ENCODE measurements around the gene COPS2.
"Not testable (repeated sequence)": the region's sequence is repeated elsewhere in the genome, so short reads cannot be mapped to it uniquely, and the experiment has no call there.

COPS2 gene

DNA sequence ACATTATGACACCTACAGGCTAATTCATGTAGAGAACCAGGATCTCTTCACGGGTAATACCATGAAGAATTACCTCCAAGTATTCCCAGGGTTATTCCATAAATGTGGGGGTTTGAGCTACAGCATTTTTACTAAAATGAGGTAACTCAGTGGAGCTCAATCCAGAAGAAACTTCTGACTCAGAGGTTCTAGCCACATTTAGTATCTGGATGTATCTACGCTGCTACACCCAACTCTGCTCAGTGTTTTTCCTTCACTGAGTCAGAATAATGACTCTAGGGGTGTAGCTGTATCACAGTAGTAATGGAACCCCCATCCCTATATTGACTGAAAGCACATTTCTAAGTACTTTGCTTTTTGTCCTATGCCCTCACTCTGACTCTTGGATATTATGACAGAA is 52.4 kb downstream of the COPS2 start:
- no peak for DNase-seq

DNA sequence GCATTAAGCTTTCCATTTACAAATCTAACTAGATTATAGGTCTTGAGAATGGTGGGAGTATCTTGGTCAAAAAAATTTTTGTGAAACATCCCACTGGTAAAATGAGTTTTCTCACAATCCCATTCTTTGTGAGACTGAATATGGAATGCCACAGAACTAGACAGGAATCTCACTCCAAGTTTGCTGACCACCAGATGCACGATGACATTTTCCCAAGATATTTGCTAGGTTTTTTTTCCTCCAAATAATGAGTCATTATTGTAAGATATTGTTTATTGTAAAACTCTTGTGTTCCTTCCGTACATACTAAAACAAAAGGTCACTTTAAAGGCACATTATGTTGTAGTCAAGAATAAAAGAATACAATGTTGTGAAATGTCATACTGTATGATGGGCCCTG is 53.9 kb downstream of the COPS2 start:
- DNase-seq, result no peak

DNA sequence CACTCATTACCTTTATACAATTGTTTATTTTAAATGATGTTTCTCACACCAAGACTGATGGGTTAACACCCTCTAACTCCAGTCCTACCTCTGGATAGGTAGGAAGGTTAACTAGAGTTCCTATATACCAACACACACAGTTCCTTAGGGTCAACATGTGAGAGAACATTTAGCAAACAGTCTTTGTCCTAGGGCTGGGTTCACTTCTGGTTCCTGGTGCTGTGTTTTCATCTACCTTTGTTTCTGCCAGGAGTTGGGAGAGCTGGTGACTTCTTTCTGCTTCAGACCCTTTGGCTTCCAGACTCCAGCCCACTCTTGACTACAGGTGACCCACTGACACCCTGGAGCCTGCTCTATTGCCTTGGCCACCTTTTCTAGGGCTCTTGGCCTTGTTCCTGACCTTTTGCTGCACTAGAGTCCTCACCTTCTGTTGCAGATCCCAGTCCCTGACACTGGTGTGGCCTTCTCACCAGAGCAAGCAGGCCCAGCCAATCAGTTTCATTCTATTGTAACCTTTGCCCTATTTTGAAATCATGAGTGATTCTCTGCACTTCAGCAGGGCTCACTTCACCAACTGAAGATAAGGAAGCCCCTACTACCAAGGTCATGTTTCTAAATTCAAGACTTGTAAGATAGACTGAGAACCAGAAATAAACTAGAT is 59.2 kb downstream of the COPS2 start:
- no peak for DNase-seq

DNA sequence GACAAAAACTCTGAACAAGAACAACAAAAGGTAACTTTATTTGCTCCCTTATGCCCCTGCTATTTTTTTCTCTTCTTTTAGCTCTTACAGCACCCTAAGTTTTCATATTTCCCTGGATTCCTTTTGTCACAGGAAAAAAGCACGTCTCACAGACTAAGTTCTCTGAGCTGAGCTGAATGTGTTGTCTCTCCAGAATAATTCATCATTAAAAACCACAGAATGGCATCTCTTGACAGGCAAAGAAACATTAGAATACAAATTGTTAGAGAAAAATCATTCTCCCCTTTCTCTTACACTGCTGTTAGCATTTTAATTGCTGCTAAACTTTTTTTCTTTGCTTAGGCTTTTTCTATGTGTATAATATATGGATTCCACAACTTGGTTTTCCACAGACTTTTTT is 60.5 kb downstream of the COPS2 start:
- DNase-seq, result no peak

DNA sequence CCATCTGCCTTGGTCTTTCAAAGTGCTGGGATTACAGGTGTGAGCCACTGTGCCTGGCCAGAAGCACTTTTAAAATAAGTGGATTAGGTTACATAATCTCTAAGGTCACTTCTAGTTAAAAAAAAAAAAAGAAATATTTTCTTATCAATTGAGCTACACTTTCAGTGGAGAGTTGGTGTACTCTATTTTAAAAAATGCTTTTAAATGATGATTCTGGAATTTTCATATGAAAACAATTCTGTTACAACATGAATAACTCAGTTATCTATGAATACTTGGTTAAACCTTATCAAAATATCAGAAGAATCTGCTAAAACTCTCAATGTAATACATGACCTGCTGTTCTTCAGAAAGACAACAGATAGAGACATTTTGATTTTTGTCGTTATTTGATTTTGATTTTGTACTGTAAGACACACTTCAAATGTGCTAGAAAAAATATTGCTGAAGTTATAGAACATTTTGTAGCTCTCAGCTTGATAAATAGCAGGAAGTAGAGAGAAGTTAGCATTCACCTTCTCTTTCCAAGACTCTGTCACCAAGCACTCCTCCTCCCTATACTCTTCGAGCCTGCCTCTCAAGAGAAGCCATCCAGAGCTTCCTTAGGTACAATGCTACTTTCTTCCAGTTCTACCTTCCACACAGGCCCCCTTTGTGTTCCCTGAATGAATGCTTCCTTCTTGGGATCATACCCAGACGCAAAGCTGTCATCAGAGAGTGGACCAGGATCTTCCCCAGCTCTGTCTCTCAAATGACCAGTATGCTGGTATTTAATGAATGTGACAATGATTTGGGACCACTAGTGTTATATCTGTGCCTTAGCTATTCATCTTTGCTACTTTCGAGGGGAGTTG is 61.9 kb downstream of the COPS2 start:
- DNase-seq, result no peak

DNA sequence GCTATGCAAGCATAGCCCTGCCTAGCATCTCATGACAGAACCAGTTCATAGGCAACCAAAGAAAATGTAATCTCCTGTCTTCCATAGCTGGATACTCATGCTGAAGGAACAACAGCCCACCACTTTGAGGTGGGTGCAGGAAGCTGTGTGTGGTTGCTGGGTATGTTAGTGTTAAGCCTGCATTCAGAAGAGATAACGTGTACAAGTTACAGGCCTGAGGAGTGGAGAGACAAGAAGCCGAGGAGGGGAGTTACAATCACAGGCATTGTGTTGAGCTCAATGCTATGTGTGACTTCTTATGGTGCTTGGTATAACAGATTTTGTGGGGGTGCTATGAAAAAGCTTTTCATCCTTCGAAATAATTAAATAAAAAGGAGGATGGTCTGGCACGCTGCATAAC is 66.4 kb downstream of the COPS2 start:
- DNase-seq, result peak in 3 of 14 donors; percentile 13 to 41 (median 23)

DNA sequence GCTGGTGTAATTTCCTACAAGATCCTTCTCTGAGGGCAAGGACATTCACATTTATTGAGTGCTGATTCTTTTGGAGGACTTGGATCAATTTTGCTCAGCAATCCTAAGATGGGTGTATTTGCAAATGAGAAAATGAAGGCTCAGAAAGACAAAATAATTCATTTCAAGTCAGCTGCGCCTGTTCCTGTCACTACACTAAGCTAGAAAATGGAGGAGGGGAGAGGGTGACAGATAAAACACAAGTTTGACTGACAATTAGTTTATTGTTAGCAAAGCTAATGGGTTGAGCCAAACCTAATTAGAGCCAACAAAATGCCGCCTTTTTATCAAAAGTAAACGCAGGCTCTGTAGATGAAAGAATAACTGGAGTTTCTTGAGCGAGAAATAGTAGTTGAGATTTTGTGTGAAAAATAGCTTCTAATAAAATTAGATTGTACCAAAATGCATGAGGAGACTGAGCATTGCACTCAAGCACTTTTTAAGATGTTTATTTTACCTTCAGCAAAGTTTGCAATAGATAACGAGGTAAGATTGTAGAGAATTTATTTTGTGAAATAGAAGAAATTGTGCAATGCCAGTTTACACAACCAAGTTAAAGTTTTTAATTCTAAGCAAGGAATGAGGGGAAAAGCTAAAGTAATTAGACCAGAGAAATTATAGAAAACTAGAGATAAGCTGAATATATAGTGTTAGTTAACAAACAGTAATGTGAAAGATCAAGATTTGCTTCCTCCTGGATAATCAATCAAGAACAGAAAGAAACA is 69.5 kb downstream of the COPS2 start:
- DNase-seq, result peak in 2 of 14 donors; percentile 6 to 51

DNA sequence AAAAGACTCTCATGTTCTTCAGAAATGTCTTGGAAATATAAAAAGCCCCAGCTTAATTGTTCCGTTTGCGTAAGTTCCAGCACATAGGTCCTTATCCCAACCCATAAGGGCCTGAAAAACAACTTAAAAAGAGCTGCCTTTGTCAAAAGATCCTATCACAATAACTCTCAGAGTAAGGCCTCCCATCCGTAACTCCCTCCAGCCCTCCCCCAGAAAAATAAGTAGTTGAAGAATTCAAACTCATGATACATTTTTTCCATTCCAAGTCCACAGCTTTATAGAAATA is 71.2 kb downstream of the COPS2 start:
- no peak for DNase-seq

DNA sequence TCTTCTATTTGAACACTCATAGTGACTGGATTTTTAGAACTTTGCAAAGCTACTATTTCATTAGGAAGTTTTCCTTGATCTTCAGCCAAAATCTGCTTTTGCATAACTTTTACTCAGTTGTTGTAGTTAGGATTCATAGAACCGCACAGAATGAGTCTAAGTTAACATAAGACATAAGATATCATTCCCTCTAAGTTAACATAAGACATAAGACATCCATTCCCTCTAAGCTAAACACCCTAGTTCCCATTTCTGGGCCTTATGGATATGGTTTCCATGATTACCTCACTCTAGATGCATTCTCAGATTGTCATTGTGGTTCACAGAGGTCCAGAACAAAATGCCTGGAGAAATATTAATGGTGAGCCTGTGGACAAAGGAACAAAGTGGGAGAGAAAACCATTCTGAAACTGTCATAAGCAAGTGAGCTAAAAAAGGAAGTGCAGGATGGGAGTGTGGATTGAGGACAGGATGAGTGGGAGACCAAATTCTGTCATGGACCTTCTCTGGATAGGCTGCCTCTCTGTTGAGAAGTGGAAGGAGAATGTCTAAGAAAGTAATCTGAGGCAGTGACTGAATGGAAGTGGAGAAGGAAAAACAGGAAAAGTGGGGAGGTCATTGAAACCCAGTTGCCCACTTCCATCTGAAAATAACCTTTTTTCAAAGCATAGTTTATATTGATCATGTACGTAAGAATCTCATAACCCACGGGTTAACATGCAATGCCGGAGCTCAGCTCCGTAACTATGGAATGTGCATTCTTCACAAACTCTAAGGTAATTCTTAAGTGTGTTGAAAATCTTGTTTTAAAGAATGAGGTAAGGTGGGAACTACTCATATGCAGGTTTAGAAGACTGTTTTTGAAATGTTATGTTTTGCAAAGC is 71.8 kb downstream of the COPS2 start:
- no peak for DNase-seq

DNA sequence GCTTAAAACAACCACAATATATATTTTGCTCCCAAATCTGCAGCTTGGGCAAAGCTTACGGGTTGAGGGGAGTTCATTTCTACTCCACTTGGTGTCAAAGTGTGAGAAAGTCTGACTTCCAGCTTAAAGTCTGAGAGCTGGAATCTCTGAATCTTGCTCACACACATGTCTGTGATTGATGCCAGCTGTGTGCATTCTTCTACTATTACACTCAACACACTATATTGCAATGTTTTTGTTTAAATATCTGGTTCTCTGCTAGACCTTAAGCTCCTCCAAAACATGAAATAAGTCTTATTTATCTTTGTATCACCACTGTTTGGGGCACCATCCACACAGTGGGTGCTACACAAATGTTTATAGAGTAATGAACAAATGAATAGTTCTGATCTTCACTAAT is 72.4 kb downstream of the COPS2 start:
- no peak for DNase-seq

DNA sequence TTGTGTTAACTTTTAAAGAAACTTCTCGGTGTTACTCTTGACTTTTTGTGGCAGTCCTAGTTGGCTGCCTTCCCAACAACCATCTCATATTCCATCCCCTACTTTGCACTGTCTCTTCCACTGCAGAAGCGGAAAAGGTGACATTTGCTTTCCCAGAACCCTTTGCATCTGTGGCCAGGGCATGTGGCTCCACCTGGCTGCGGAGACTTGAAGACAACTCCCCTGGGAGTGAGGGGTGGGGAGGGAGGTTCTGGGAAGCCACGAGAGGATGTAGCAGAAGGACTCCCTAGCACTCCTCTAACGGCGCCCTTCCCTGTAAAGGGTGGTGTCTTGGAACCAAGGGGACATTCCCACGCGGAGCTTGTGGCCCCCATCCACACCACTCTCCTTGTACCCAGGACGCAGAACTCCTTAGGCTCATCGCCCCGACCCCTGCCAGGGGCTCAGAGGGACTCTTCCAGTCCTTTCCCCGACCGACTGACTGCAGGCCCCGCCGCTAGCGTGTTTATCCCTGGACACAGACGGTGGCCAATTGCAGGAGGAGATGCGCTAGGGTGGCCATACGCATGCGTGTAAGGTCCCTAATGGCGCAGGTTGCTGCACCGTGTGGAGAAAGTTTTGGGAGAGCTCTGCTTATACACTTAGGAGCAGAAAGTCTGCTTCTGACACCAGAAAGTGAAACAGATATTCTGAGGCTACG is 75.9 kb downstream of the COPS2 start:
- no peak for DNase-seq

DNA sequence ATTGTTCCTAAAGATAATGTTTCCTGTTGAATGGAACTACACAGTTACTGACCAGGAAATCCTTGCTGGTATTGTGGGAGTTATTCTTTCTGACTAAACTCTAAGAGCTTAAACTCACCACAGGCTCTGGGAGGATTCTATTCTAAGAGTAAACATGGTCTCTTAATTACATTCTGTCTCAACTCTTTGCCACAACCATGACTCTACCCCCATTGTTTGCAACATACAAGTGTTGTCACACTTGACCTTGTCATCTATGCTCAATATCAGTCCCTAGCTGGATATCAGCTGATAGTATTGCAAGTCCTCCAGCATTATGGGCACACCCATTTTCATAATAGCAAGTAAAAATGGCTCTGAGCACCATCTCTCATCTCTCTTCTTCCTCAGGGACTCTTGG is 79.5 kb downstream of the COPS2 start:
- DNase-seq, result no peak

DNA sequence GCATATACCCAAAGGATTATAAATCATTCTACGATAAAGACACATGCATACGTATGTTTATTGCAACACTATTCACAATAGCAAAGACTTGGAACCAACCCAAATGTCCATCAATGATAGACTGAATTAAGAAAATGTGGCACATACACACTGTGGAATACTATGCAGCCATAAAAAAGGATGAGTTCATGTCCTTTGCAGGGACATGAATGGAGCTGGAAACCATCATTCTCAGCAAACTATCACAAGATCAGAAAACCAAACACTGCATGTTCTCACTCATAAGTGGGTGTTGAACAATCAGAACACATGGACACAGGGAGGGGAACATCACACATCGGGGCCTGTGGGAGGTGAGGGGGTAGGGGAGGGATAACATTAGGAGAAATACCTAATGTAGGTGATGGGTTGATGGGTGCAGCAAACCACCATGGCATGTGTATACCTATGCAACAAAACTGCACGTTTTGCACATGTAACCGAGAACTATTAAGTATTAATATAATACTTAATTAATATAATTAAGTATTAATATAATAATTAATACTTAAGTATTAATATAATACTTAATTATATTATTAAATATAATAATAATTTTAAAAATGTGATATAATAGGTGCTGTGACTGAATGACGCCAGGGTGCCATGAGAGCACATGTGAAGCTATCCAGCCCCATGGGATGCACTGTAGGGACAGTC is 80.7 kb downstream of the COPS2 start:
- DNase-seq, result not testable (repeated sequence)
